IMR-90 (cell line): ENCODE measurements around the gene ACOT12. TPM values are rescaled to one million over a fixed set of nuclear protein-coding genes. Genes with fewer than 3 reads are reported as not detected.

Experiments
- ATAC-seq: fragments of 200-7000 bp; cut with Tn5 transposase; 2 replicates; pipeline ENCODE4 v1.9.1; 2020; ENCODE audit warnings: low read depth, mild to moderate bottlenecking, moderate library complexity
- BruUV-seq: library from RNA; stranded (reverse); fragments of 400-500 nt; replicated peaks from 2 replicates; lab custom pipeline; 2021; lab: Mats Ljungman, UMichigan
- CTCF ChIA-PET: fragments of 300-600 bp; formaldehyde crosslinking; extraction: SDS; loops from one replicate; lab custom pipeline; 2021; ENCODE audit warnings: antibody characterized with exemption; lab: Yijun Ruan, JAX
- POLR2A ChIA-PET: fragments of 300-600 bp; sonication (Branson Sonifier 250); formaldehyde crosslinking; loops from one replicate; lab custom pipeline; 2022; ENCODE audit warnings: antibody characterized with exemption; ENCODE audit not compliant: unreplicated experiment; lab: Charles Lee
- DNase-seq: peaks from one replicate; pipeline ENCODE4 v3.0.0; 2013
- H2AFZ ChIP-seq: replicated peaks from 2 replicates; pipeline ENCODE3; 2013; ENCODE audit warnings: low read length, mild to moderate bottlenecking; ENCODE audit not compliant: poor library complexity
- H2AK5ac ChIP-seq: 2 replicates; pipeline ENCODE4 v1.6.1; 2013; ENCODE audit warnings: low read depth, low read length, inconsistent platforms
- H2AK9ac ChIP-seq: replicated peaks from 2 replicates; pipeline ENCODE3; 2013; ENCODE audit warnings: mild to moderate bottlenecking, low read depth, low read length, moderate library complexity; ENCODE audit not compliant: poor library complexity
- H2BK120ac ChIP-seq: 2 replicates; pipeline ENCODE4 v1.6.1; 2013; ENCODE audit warnings: low read depth, low read length, inconsistent platforms
- H2BK15ac ChIP-seq: 3 replicates; pipeline ENCODE4 v1.6.1; 2013; ENCODE audit warnings: low read depth, low read length, inconsistent platforms
- H2BK20ac ChIP-seq: 2 replicates; pipeline ENCODE4 v1.6.1; 2013; ENCODE audit warnings: low read depth, mild to moderate bottlenecking, inconsistent platforms, low read length, moderate library complexity
- H2BK5ac ChIP-seq: 2 replicates; pipeline ENCODE4 v1.6.1; 2013; ENCODE audit warnings: mild to moderate bottlenecking, low read depth, low read length, inconsistent platforms; ENCODE audit not compliant: poor library complexity, severe bottlenecking
- H3K14ac ChIP-seq: replicated peaks from 2 replicates; pipeline ENCODE4 v1.6.1; 2013; ENCODE audit warnings: low read depth, low read length, inconsistent platforms
- H3K18ac ChIP-seq: 2 replicates; pipeline ENCODE4 v1.6.1; 2013; ENCODE audit warnings: low read depth, low read length, control low read depth
- H3K23ac ChIP-seq: 2 replicates; pipeline ENCODE4 v1.6.1; 2013; ENCODE audit warnings: low read depth, low read length, inconsistent platforms
- H3K27ac ChIP-seq: 2 replicates; pipeline ENCODE4 v1.5.1; 2013; ENCODE audit warnings: mild to moderate bottlenecking, control low read depth, low read length; ENCODE audit not compliant: insufficient read depth
- H3K27me3 ChIP-seq: 2 replicates; pipeline ENCODE4 v1.6.1; 2013; ENCODE audit warnings: low read length; ENCODE audit not compliant: control insufficient read depth, insufficient read depth
- H3K36me3 ChIP-seq: 2 replicates; pipeline ENCODE4 v1.6.1; 2013; ENCODE audit warnings: low read length, mixed read lengths; ENCODE audit not compliant: control insufficient read depth, insufficient read depth
- H3K4ac ChIP-seq: 2 replicates; pipeline ENCODE4 v1.6.1; 2013; ENCODE audit warnings: low read depth, low read length, inconsistent platforms
- H3K4me1 ChIP-seq: 2 replicates; pipeline ENCODE4 v1.6.1; 2013; ENCODE audit warnings: low read length, mixed read lengths; ENCODE audit not compliant: control insufficient read depth, insufficient read depth
- H3K4me2 ChIP-seq: 2 replicates; pipeline ENCODE4 v1.6.1; 2013; ENCODE audit warnings: low read depth, mild to moderate bottlenecking, control low read depth, low read length, moderate library complexity
- H3K4me3 ChIP-seq: 2 replicates; pipeline ENCODE4 v1.5.1; 2013; ENCODE audit warnings: low read depth, mild to moderate bottlenecking, control low read depth, low read length, moderate library complexity; ENCODE audit not compliant: insufficient read depth
- H3K56ac ChIP-seq: 2 replicates; pipeline ENCODE4 v1.6.1; 2013; ENCODE audit warnings: low read length, inconsistent platforms; ENCODE audit not compliant: insufficient read depth; ENCODE audit errors: extremely low read depth
- H3K79me1 ChIP-seq, 2 experiments: 2 replicates each; pipeline ENCODE4 v1.6.1; 2013; ENCODE audit warnings: low read length in 2 of 2, inconsistent platforms in 1 of 2, low read depth in 1 of 2
- H3K9ac ChIP-seq: 2 replicates; pipeline ENCODE4 v1.6.1; 2013; ENCODE audit warnings: low read depth, low read length, control low read depth
- H3K9me1 ChIP-seq: 2 replicates; pipeline ENCODE4 v1.6.1; 2013; ENCODE audit warnings: low read length, inconsistent platforms; ENCODE audit not compliant: insufficient read depth
- H3K9me3 ChIP-seq: 2 replicates; pipeline ENCODE4 v1.6.1; 2013; ENCODE audit warnings: low read length; ENCODE audit not compliant: control insufficient read depth, insufficient read depth
- H4K20me1 ChIP-seq: 2 replicates; pipeline ENCODE4 v1.6.1; 2013; ENCODE audit warnings: low read length, inconsistent platforms; ENCODE audit not compliant: insufficient read depth
- H4K5ac ChIP-seq: 2 replicates; pipeline ENCODE4 v1.6.1; 2013; ENCODE audit warnings: mild to moderate bottlenecking, low read depth, low read length, control low read depth
- H4K8ac ChIP-seq, 2 experiments: 2 replicates each; pipeline ENCODE4 v1.6.1; 2013; ENCODE audit warnings: low read depth in 2 of 2, low read length in 2 of 2, control low read depth in 1 of 2, inconsistent platforms in 1 of 2
- H4K91ac ChIP-seq: 2 replicates; pipeline ENCODE4 v1.6.1; 2013; ENCODE audit warnings: low read depth, low read length, inconsistent platforms; ENCODE audit not compliant: insufficient read depth
- POLR2A ChIP-seq: IDR thresholded peaks from 2 replicates; pipeline ENCODE4 v1.6.1; 2012; ENCODE audit warnings: mild to moderate bottlenecking, low read depth, low read length
- dilution Hi-C: fragments of 300-500 bp; cut with HindIII; formaldehyde crosslinking; loops from one replicate; pipeline ENCODE4 v1.14.3; 2018; ENCODE audit warnings: low sequenced_read_pairs; ENCODE audit not compliant: unreplicated experiment
- in situ Hi-C: fragments of 300-500 bp; cut with MboI; formaldehyde crosslinking; loops from 3 replicates; pipeline ENCODE4 v1.14.3; 2019; ENCODE audit warnings: low sequenced_read_pairs, inconsistent platforms, mixed read lengths
- intact Hi-C: fragments of 100-400 bp; cut with micrococcal nuclease; formaldehyde crosslinking; loops from 2 replicates; pipeline ENCODE4 v1.10.0; 2022
- polyA plus RNA-seq, 3 experiments: library from polyadenylated mRNA; depleted of rRNA; stranded (reverse); fragments of >200 nt; gene quantifications; 2 replicates each; pipeline ENCODE4 v1.2.3, GENCODE V29; 2012; ENCODE audit warnings: low replicate concordance in 1 of 3
- total RNA-seq: library from RNA; depleted of rRNA; stranded (reverse); fragments of >200 nt; gene quantifications from 2 replicates; pipeline ENCODE4 v1.2.3, GENCODE V29; 2012

ACOT12 gene
- total and polyA plus RNA-seq, 2 of the 4 experiments (the other 2 are of a cell fraction) = not detected

DNA sequence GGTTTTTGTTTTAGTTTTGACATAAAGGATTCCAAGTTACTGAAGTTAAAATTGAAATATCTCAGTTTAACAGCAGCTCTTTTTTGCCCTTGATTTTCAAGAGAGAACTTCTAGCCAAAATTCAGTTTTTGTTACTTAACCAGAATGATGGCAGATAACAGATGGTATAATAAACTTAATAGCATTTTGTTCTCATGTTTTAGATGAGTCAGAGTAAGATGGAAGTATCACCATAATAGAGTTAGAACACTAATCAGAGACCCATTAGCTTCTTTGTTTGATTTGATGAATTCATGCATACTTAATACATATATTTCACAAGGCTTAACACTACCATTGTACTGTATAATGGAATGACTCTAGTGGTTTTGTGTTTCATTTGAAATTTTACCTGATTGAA lies 80.7 kb downstream of the ACOT12 start:
- peaks cover 7 to 8% of the 10 kb centered on the region in 2 experiments; a peak in 2 of 4 replicates for H3K79me1 ChIP-seq
- H3K4me1 ChIP-seq = peaks cover 6% of the 10 kb centered on the region; the same call in 1 of the 2 replicates
- CTCF ChIA-PET = no interaction called here
- in situ Hi-C loops = no loop called here
- no peak overlapping the region for H4K91ac ChIP-seq
- no peak overlapping the region for H3K4ac ChIP-seq
- no peak overlapping the region for H3K9ac ChIP-seq
- no peak overlapping the region for H3K56ac ChIP-seq
- H3K4me3 ChIP-seq = no peak overlapping the region
- peak overlapping the region; percentile 0 for H2BK5ac ChIP-seq
- H3K9me1 ChIP-seq = no peaks in the 10 kb centered on the region
- dilution Hi-C loops = no loop called here
- H2BK15ac ChIP-seq = no peak overlapping the region
- H4K20me1 ChIP-seq = no peaks in the 10 kb centered on the region
- no peak overlapping the region for H4K8ac ChIP-seq
- H4K5ac ChIP-seq = no peak overlapping the region
- ATAC-seq = no peak
- no peak for DNase-seq
- H3K4me2 ChIP-seq = no peak overlapping the region
- H3K9me3 ChIP-seq = no peaks in the 10 kb centered on the region
- H3K14ac ChIP-seq = no peak overlapping the region
- no peaks in the 10 kb centered on the region for H3K27me3 ChIP-seq
- POLR2A ChIA-PET = no interaction called here
- TF ChIP-seq POLR2A = no peak
- BruUV-seq = no TSS peak
- H3K36me3 ChIP-seq = peaks cover 19% of the 10 kb centered on the region
- no peak overlapping the region for H2BK20ac ChIP-seq
- H3K18ac ChIP-seq = no peak overlapping the region
- H2BK120ac ChIP-seq = no peak overlapping the region
- intact Hi-C loops = no loop called here
- no peak overlapping the region for H3K27ac ChIP-seq
- no peak overlapping the region for H2AK5ac ChIP-seq
- no peak overlapping the region for H2AFZ ChIP-seq
- H3K23ac ChIP-seq = no peak overlapping the region
- no peak overlapping the region for H2AK9ac ChIP-seq
